ENCODE results near the gene SNX8.

Gene SNX8

GRCh38 chr7:2241580-2242540 lies 72.4 kb downstream of the SNX8 start, which contains the start of the genes MRM2 and NUDT1:
Gene MRM2, minus strand, starts transcription at chr7:2242205. Its CDS starts 36 bp downstream, at chr7:2242169.
Gene NUDT1, plus strand, starts transcription at chr7:2242226. Its CDS starts 2,349 bp downstream, at chr7:2244575.
- TF ChIP-seq CTCF (IDR thresholded peaks at IDR 0.05; ENCODE audit: low read depth, low read length): no peak
- in situ Hi-C loops (cut with HindIII; ENCODE audit: low sequenced_read_pairs): no loop called here
- DNase-seq (ENCODE audit: low read depth, low spot score): peak; percentile 68
- peak within 1 kb of the TSS; percentile 83 for H3K4me3 ChIP-seq (ENCODE audit: low read depth, low read length)

GRCh38 chr7:2239242-2239641 lies 75.0 kb downstream of the SNX8 start:
- no peak for DNase-seq (ENCODE audit: low read depth, low spot score)
- no peak overlapping the region for H3K4me3 ChIP-seq (ENCODE audit: low read depth, low read length)
- no peak for TF ChIP-seq CTCF (IDR thresholded peaks at IDR 0.05; ENCODE audit: low read depth, low read length)
- in situ Hi-C loops (cut with HindIII; ENCODE audit: low sequenced_read_pairs): no loop called here

GRCh38 chr7:2237109-2237602 lies 77.1 kb downstream of the SNX8 start:
- DNase-seq (ENCODE audit: low read depth, low spot score): no peak
- in situ Hi-C loops (cut with HindIII; ENCODE audit: low sequenced_read_pairs): no loop called here
- no peak for TF ChIP-seq CTCF (IDR thresholded peaks at IDR 0.05; ENCODE audit: low read depth, low read length)

GRCh38 chr7:2233926-2234325 lies 80.3 kb downstream of the SNX8 start:
- peak; percentile 64 for DNase-seq (ENCODE audit: low read depth, low spot score)
- no peak overlapping the region for H3K4me3 ChIP-seq (ENCODE audit: low read depth, low read length)
- in situ Hi-C loops (cut with HindIII; ENCODE audit: low sequenced_read_pairs): no loop called here
- TF ChIP-seq CTCF (IDR thresholded peaks at IDR 0.05; ENCODE audit: low read depth, low read length): no peak

More at GRCh38 chr7:2237109-2237602, 77.1 kb downstream of the SNX8 start:
- no peak overlapping the region for H3K4me3 ChIP-seq (ENCODE audit: low read depth, low read length)

- TF ChIP-seq CTCF (IDR thresholded peaks at IDR 0.05; ENCODE audit: low read depth, low read length): no peak
- H3K4me3 ChIP-seq (ENCODE audit: low read depth, low read length): peak within 1 kb of the TSS; percentile 78
- peak; percentile 92 for DNase-seq (ENCODE audit: low read depth, low spot score)
- in situ Hi-C loops (cut with HindIII; ENCODE audit: low sequenced_read_pairs): no loop called here
Observed at GRCh38 chr7:2232766-2233520, 81.3 kb downstream of the SNX8 start, which contains the start of gene MAD1L1. Gene MAD1L1, minus strand, starts transcription at chr7:2232945. Its CDS starts 2,812 bp downstream, at chr7:2230133.

Measured in astrocyte of the spinal cord (primary cell).